NCI-H146 treated with DMSO at 0.1 percent for 48 hours (cell line): ENCODE measurements around the gene ADSS1.
"Not testable (repeated sequence)": the region's sequence is repeated elsewhere in the genome, so short reads cannot be mapped to it uniquely, and the experiment has no call there.

Experiments
- DNase-seq: peaks from one replicate; lab custom pipeline; 2025; ENCODE audit not compliant: unreplicated experiment; lab: John Stamatoyannopoulos, UW

The ADSS1 gene

GRCh38 chr14:104746071-104746545 lies 22.1 kb downstream of the ADSS1 start:
- DNase-seq: no peak

- no peak for DNase-seq
Observed at GRCh38 chr14:104746934-104747481, 23.0 kb downstream of the ADSS1 start.

- DNase-seq: no peak
Observed at GRCh38 chr14:104747876-104748275, 23.8 kb downstream of the ADSS1 start.

GRCh38 chr14:104749111-104749649 lies 25.2 kb downstream of the ADSS1 start:
- DNase-seq: no peak

GRCh38 chr14:104750056-104750752 lies 26.2 kb downstream of the ADSS1 start:
- DNase-seq: no peak

- not testable (repeated sequence) for DNase-seq
Observed at GRCh38 chr14:104750753-104751057, 26.7 kb downstream of the ADSS1 start.

GRCh38 chr14:104751539-104752422 lies 27.8 kb downstream of the ADSS1 start:
- DNase-seq: no peak

- DNase-seq: no peak
Observed at GRCh38 chr14:104752423-104752734, 28.4 kb downstream of the ADSS1 start.

GRCh38 chr14:104752735-104753527 lies 28.9 kb downstream of the ADSS1 start, which contains the start of gene SIVA1:
Gene SIVA1, plus strand, starts transcription at chr14:104753147. Its CDS starts 55 bp downstream, at chr14:104753202.
- DNase-seq: peak; percentile 100

GRCh38 chr14:104753528-104754212 lies 29.6 kb downstream of the ADSS1 start:
- DNase-seq: peak; percentile 27

GRCh38 chr14:104754213-104754851 lies 30.3 kb downstream of the ADSS1 start:
- DNase-seq: no peak

- DNase-seq: no peak
Observed at GRCh38 chr14:104755621-104756020, 31.6 kb downstream of the ADSS1 start.

GRCh38 chr14:104756477-104757237 lies 32.6 kb downstream of the ADSS1 start:
- no peak for DNase-seq

- no peak for DNase-seq
Observed at GRCh38 chr14:104757238-104757585, 33.2 kb downstream of the ADSS1 start.

- DNase-seq: no peak
Observed at GRCh38 chr14:104757681-104758392, 33.8 kb downstream of the ADSS1 start.

- DNase-seq: no peak
Observed at GRCh38 chr14:104758981-104759969, 35.2 kb downstream of the ADSS1 start.

- DNase-seq: no peak
Observed at GRCh38 chr14:104765517-104765916, 41.5 kb downstream of the ADSS1 start.
